Natural killer cell treated with Interleukin-12 subunit alpha and Interleukin-12 subunit beta and Interleukin-15 and Interleukin-18, amount 100 ng/mL, for 72 hours (primary cell): ENCODE results near the gene COA1. TPM values are rescaled to one million over a fixed set of nuclear protein-coding genes. Genes with fewer than 3 reads are reported as not detected.

ENCODE experiments used
- ATAC-seq, 2 donors: fragments of 150-1000 bp; cut with Tn5 transposase in 1 of 2; sonication (Bioruptor Pico), chemical (Tn5 transposase) in 1 of 2; 2 replicates each; pipeline ENCODE4 v1.10.0; 2021
- DNase-seq: peaks from one replicate; pipeline ENCODE4 v3.0.0; 2022; ENCODE audit warnings: low spot score
- H3K27ac Mint-ChIP-seq, 2 donors: 1 replicate in 1 of 2; 2 replicates in 1 of 2; pipeline ENCODE4 v1.8.0; 2022; ENCODE audit warnings: mixed read lengths in 2 of 2, mild to moderate bottlenecking in 1 of 2, moderate library complexity in 1 of 2
- H3K27me3 Mint-ChIP-seq, 2 donors: 1 replicate in 1 of 2; 2 replicates in 1 of 2; pipeline ENCODE4 v1.8.0; 2022; ENCODE audit warnings: mixed read lengths in 2 of 2
- H3K36me3 Mint-ChIP-seq: one replicate; pipeline ENCODE4 v1.8.0; 2022; ENCODE audit warnings: mixed read lengths
- H3K4me1 Mint-ChIP-seq, 2 donors: 1 replicate in 1 of 2; 2 replicates in 1 of 2; pipeline ENCODE4 v1.8.0; 2022; ENCODE audit warnings: low read depth in 2 of 2, mixed read lengths in 2 of 2, mild to moderate bottlenecking in 1 of 2
- H3K4me3 Mint-ChIP-seq: one replicate; pipeline ENCODE4 v1.8.0; 2022; ENCODE audit warnings: mixed read lengths
- H3K9me3 Mint-ChIP-seq: 2 replicates; pipeline ENCODE4 v1.8.0; 2022; ENCODE audit warnings: mixed read lengths
- total RNA-seq, 2 donors: library from RNA; stranded (reverse); gene quantifications; one replicate each; pipeline ENCODE4 v1.2.3, GENCODE V29; 2022

COA1 gene
- total RNA-seq, 2 donors from 2014 or later: 77.2 to 119 TPM

- Mint-ChIP-seq H3K27ac (no peak overlapping the region), H3K9me3 (no peaks in the 10 kb centered on the region), H3K27me3 (no peaks in the 10 kb centered on the region), H3K4me3 (no peak overlapping the region), H3K36me3 (peaks cover 9% of the 10 kb centered on the region), H3K4me1 (peaks cover 54 to 56% of the 10 kb centered on the region in 2 donors)
- DNase-seq (no peak), ATAC-seq (no peak)
Measured at GRCh38 chr7:43655584-43655983, 73.7 kb downstream of the COA1 start.

- ATAC-seq (no peak), DNase-seq (no peak)
- peaks cover 9% of the 10 kb centered on the region for H3K36me3 Mint-ChIP-seq
- H3K4me3 Mint-ChIP-seq: peak overlapping the region; percentile 12
- H3K9me3 Mint-ChIP-seq: no peaks in the 10 kb centered on the region
- H3K27ac Mint-ChIP-seq: peak overlapping the region; percentile 32 to 59
- H3K4me1 Mint-ChIP-seq: peaks cover 54 to 59% of the 10 kb centered on the region in 2 donors
- H3K27me3 Mint-ChIP-seq: no peaks in the 10 kb centered on the region
Measured at GRCh38 chr7:43653891-43654504, 75.3 kb downstream of the COA1 start.

- peaks cover 51 to 59% of the 10 kb centered on the region in 2 donors for H3K4me1 Mint-ChIP-seq
- H3K27me3 Mint-ChIP-seq: no peaks in the 10 kb centered on the region
- peak overlapping the region; percentile 12 for H3K4me3 Mint-ChIP-seq
- ATAC-seq (no peak), DNase-seq (no peak)
- no peaks in the 10 kb centered on the region for H3K9me3 Mint-ChIP-seq
- peak overlapping the region; percentile 32 to 59 for H3K27ac Mint-ChIP-seq
- H3K36me3 Mint-ChIP-seq: peaks cover 9% of the 10 kb centered on the region
Measured at GRCh38 chr7:43653466-43653865, 75.9 kb downstream of the COA1 start.

- Mint-ChIP-seq H3K4me1 (peaks cover 57 to 63% of the 10 kb centered on the region in 2 donors), H3K9me3 (no peaks in the 10 kb centered on the region), H3K27me3 (no peaks in the 10 kb centered on the region), H3K36me3 (peaks cover 9% of the 10 kb centered on the region), H3K27ac (peak overlapping the region; percentile 82 to 83), H3K4me3 (peak overlapping the region; percentile 36)
- no peak for DNase-seq
- ATAC-seq: no peak
Measured at GRCh38 chr7:43652364-43652763, 77.0 kb downstream of the COA1 start.

- H3K36me3 Mint-ChIP-seq: peaks cover 12% of the 10 kb centered on the region
- no peak for DNase-seq
- H3K4me1 Mint-ChIP-seq: peaks cover 70 to 78% of the 10 kb centered on the region in 2 donors
- no peaks in the 10 kb centered on the region for H3K9me3 Mint-ChIP-seq
- no peak for ATAC-seq
- no peaks in the 10 kb centered on the region for H3K27me3 Mint-ChIP-seq
- H3K4me3 Mint-ChIP-seq: peak overlapping the region; percentile 81
- H3K27ac Mint-ChIP-seq: peak overlapping the region; percentile 82 to 83
Measured at GRCh38 chr7:43650457-43651052, 78.8 kb downstream of the COA1 start.

- H3K27ac Mint-ChIP-seq: peak overlapping the region; percentile 82 to 83
- DNase-seq: peak; percentile 82
- peaks cover 74 to 84% of the 10 kb centered on the region in 2 donors for H3K4me1 Mint-ChIP-seq
- peaks cover 16% of the 10 kb centered on the region for H3K36me3 Mint-ChIP-seq
- ATAC-seq: peak; percentile 70 to 71
- no peaks in the 10 kb centered on the region for H3K27me3 Mint-ChIP-seq
- H3K9me3 Mint-ChIP-seq: no peaks in the 10 kb centered on the region
- H3K4me3 Mint-ChIP-seq: peak overlapping the region; percentile 81
Measured at GRCh38 chr7:43649755-43650274, 79.5 kb downstream of the COA1 start.

- peak; percentile 87 for DNase-seq
- Mint-ChIP-seq H3K36me3 (peaks cover 13% of the 10 kb centered on the region), H3K27ac (peak overlapping the region; percentile 82 to 83), H3K4me1 (peaks cover 73 to 85% of the 10 kb centered on the region in 2 donors), H3K27me3 (no peaks in the 10 kb centered on the region), H3K4me3 (peak overlapping the region; percentile 81), H3K9me3 (no peaks in the 10 kb centered on the region)
- ATAC-seq: peak; percentile 72 to 73
Measured at GRCh38 chr7:43648473-43649406, 80.6 kb downstream of the COA1 start.

- peak overlapping the region; percentile 81 for H3K4me3 Mint-ChIP-seq
- peaks cover 13% of the 10 kb centered on the region for H3K36me3 Mint-ChIP-seq
- no peaks in the 10 kb centered on the region for H3K9me3 Mint-ChIP-seq
- DNase-seq (peak; percentile 74), ATAC-seq (peak; percentile 73 to 84)
- H3K4me1 Mint-ChIP-seq: peaks cover 79 to 90% of the 10 kb centered on the region in 2 donors
- peak overlapping the region; percentile 82 to 83 for H3K27ac Mint-ChIP-seq
- H3K27me3 Mint-ChIP-seq: no peaks in the 10 kb centered on the region
Measured at GRCh38 chr7:43647673-43648472, 81.5 kb downstream of the COA1 start.

- ATAC-seq: no peak
- Mint-ChIP-seq H3K36me3 (peaks cover 17% of the 10 kb centered on the region), H3K4me3 (peak overlapping the region; percentile 81)
Measured at GRCh38 chr7:43647339-43647672, 82.0 kb downstream of the COA1 start.

GRCh38 chr7:43646603-43647338 lies 82.6 kb downstream of the COA1 start:
- Mint-ChIP-seq H3K27me3 (no peaks in the 10 kb centered on the region), H3K9me3 (no peaks in the 10 kb centered on the region), H3K4me3 (peak overlapping the region; percentile 81), H3K36me3 (peaks cover 17% of the 10 kb centered on the region), H3K27ac (peak overlapping the region; percentile 82 to 83), H3K4me1 (peaks cover 80 to 91% of the 10 kb centered on the region in 2 donors)
- ATAC-seq: no peak
- no peak for DNase-seq

More at GRCh38 chr7:43647339-43647672, 82.0 kb downstream of the COA1 start:
- Mint-ChIP-seq H3K27ac (peak overlapping the region; percentile 82 to 83), H3K4me1 (peaks cover 82 to 92% of the 10 kb centered on the region in 2 donors), H3K9me3 (no peaks in the 10 kb centered on the region), H3K27me3 (no peaks in the 10 kb centered on the region)
- no peak for DNase-seq

GRCh38 chr7:43645699-43646226 lies 83.6 kb downstream of the COA1 start:
- no peak for ATAC-seq
- Mint-ChIP-seq H3K27me3 (no peaks in the 10 kb centered on the region), H3K36me3 (peaks cover 19% of the 10 kb centered on the region), H3K9me3 (no peaks in the 10 kb centered on the region), H3K27ac (peak overlapping the region; percentile 82 to 83), H3K4me3 (peak overlapping the region; percentile 81), H3K4me1 (peaks cover 75 to 82% of the 10 kb centered on the region in 2 donors)
- no peak for DNase-seq

- no peak for ATAC-seq
- Mint-ChIP-seq H3K27ac (peak overlapping the region; percentile 62 to 87), H3K27me3 (no peaks in the 10 kb centered on the region), H3K9me3 (no peaks in the 10 kb centered on the region), H3K4me1 (peaks cover 69 to 73% of the 10 kb centered on the region in 2 donors), H3K36me3 (peaks cover 27% of the 10 kb centered on the region), H3K4me3 (peak overlapping the region; percentile 45)
- no peak for DNase-seq
Measured at GRCh38 chr7:43643846-43644245, 85.5 kb downstream of the COA1 start.
